Ovary (tissue), 9 donors: ENCODE measurements around the gene ELAVL1. TPM values are rescaled to one million over a fixed set of nuclear protein-coding genes. Genes with fewer than 3 reads are reported as not detected.
"Not testable (repeated sequence)": the region's sequence is repeated elsewhere in the genome, so short reads cannot be mapped to it uniquely, and the experiment has no call there.

Source experiments
- DNase-seq, 5 donors: peaks; one replicate each; pipeline ENCODE4 v3.0.0-alpha.2; 2019 to 2020
- H3K27ac ChIP-seq, 2 donors: fragments of 200-600 bp; one replicate each; pipeline versions ENCODE4 v1.5.1 to v1.8.0; 2019 to 2022
- H3K27me3 ChIP-seq: fragments of 200-600 bp; one replicate; pipeline ENCODE4 v1.8.0; 2022
- H3K36me3 ChIP-seq: fragments of 200-600 bp; sonication (generic); one replicate; pipeline ENCODE4 v1.5.1; 2019
- H3K4me1 ChIP-seq: one replicate; pipeline ENCODE4 v1.8.1; 2013; ENCODE audit warnings: mild to moderate bottlenecking, moderate library complexity; ENCODE audit not compliant: insufficient read depth
- H3K4me3 ChIP-seq: fragments of 200-600 bp; sonication (generic); one replicate; pipeline ENCODE4 v1.5.1; 2017
- H3K9me3 ChIP-seq, 2 donors: fragments of 200-600 bp in 1 of 2; sonication (generic) in 1 of 2; one replicate each; pipeline versions ENCODE4 v1.5.1 to v1.8.1; 2013 to 2019; ENCODE audit warnings: mild to moderate bottlenecking in 1 of 2, moderate library complexity in 1 of 2
- CTCF ChIP-seq, 3 donors: fragments of 450-650 bp in 2 of 3; fragments of 200-600 bp in 1 of 3; IDR thresholded peaks; one replicate each; pipeline versions ENCODE4 v1.5.1 to v1.8.0; 2016 to 2022; ENCODE audit warnings: antibody characterized with exemption in 3 of 3, mild to moderate bottlenecking in 1 of 3
- EP300 ChIP-seq: sonication (generic); formaldehyde crosslinking; IDR thresholded peaks from one replicate; pipeline ENCODE4 v1.6.1; 2017; ENCODE audit warnings: antibody characterized with exemption
- POLR2A ChIP-seq: fragments of 450-650 bp; IDR thresholded peaks from one replicate; pipeline ENCODE4 v1.6.1; 2017; ENCODE audit warnings: antibody characterized with exemption, mild to moderate bottlenecking, moderate library complexity
- WGBS, 3 donors: extraction: QIAGEN DNeasy Blood & Tissue Kit in 1 of 3; methylation state at CpG; one replicate each; pipeline versions ENCODE4 v1.1.5 to v1.1.7; 2013 to 2017; 5-methylcytosine and 5-hydroxymethylcytosine counted together
- intact Hi-C, 4 donors: fragments of 100-400 bp; cut with DNase I; formaldehyde crosslinking; loops; one replicate each; pipeline versions ENCODE4 v1.11.0 to v1.15.1; 2022 to 2023
- polyA plus RNA-seq, 2 donors: library from polyadenylated mRNA; stranded (reverse); fragments of 200-250 nt in 1 of 2; fragments of 350-450 nt in 1 of 2; fragmentation: Illumina TruSeq in 1 of 2; extraction: RNeasy Lipid Tissue Mini Kit (QIAGEN cat#74804) in 1 of 2; gene quantifications; one replicate each; pipeline ENCODE4 v1.2.3, GENCODE V29; 2013 to 2014
- total RNA-seq, 7 donors: library from RNA; depleted of rRNA in 2 of 7; stranded (reverse); fragments of >200 nt in 2 of 7; fragmentation: NEBNext Ultra II Directional in 3 of 7; extraction: Animal tissue kit (Norgen Biotek cat#: 25700) in 3 of 7; gene quantifications; one replicate each; pipeline versions ENCODE4 v1.1.0 to v1.2.4, GENCODE V29; 2016 to 2023
- donor health status: DM: no; HTN: no; CAD: no; lungs with moderate emphysema.
- donor health status: DM: no; HTN: no; CAD: no.
- donor health status: Bipolar disorder and iron deficiency.
- donor health status: DM: yes; HTN: yes; CAD: no.
- donor health status: DM: no; HTN: no; CAD: no.
- donor health status: DM: yes; HTN: yes; CAD: no.

ELAVL1 gene
- total and polyA plus RNA-seq, 9 donors, result 13.8 to 78.4 (median 63.5) TPM

- intact Hi-C loops, result no loop called here
- H3K4me3 ChIP-seq, result no peak overlapping the region
- no peaks in the 10 kb centered on the region for H3K9me3 ChIP-seq
- 83 to 90% (median 86%) methylated on average over 36 of the region's 36 CpGs for WGBS, 3 donors
- no peaks in the 10 kb centered on the region for H3K27me3 ChIP-seq
- peak overlapping the region; percentile 11 to 35 for H3K27ac ChIP-seq
- TF ChIP-seq CTCF (IDR thresholded peaks at IDR 0.05), result no peak
- TF ChIP-seq POLR2A, result no peak
- no peak for TF ChIP-seq EP300
- H3K4me1 ChIP-seq, result peaks cover 23% of the 10 kb centered on the region
- no peaks in the 10 kb centered on the region for H3K36me3 ChIP-seq
- DNase-seq, result peak; percentile 14 to 45 (median 39)
Observed at GRCh38 chr19:7931221-7932061, 74.0 kb downstream of the ELAVL1 start.

GRCh38 chr19:7930765-7931164 lies 74.7 kb downstream of the ELAVL1 start:
- H3K9me3 ChIP-seq, result no peaks in the 10 kb centered on the region
- H3K4me3 ChIP-seq, result no peak overlapping the region
- 73 to 78% (median 76%) methylated on average over 7 of the region's 7 CpGs for WGBS, 3 donors
- peaks cover 24% of the 10 kb centered on the region for H3K4me1 ChIP-seq
- no peak for DNase-seq
- H3K36me3 ChIP-seq, result no peaks in the 10 kb centered on the region
- peak overlapping the region; percentile 11 to 35 for H3K27ac ChIP-seq
- TF ChIP-seq EP300, result no peak
- no peak for TF ChIP-seq POLR2A
- TF ChIP-seq CTCF (IDR thresholded peaks at IDR 0.05), result no peak
- no peaks in the 10 kb centered on the region for H3K27me3 ChIP-seq
- intact Hi-C loops, result no loop called here

DNA sequence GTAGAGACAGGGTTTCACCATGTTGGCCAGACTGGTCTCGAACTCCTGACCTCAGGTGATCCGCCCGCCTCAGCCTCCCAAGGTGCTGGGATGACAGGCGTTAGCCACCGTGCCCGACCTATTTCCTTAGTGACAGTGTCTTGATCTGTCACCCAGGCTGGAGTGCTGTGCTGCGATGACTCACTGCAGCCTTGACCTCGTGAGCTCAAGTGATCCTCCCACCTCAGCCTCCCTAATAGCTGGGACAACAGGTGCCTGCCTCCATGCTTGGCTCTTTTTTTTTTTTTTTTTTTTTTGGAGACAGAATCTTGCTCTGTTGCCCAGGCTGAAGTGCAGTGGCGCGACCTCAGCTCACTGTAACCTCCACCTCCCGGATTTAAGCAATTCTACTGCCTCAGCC lies 75.4 kb downstream of the ELAVL1 start:
- intact Hi-C loops, H3K9me3 ChIP-seq, H3K27me3 ChIP-seq, H3K36me3 ChIP-seq, H3K4me3 ChIP-seq: not testable (repeated sequence)
- peak in 2 of 5 donors; percentile 15 to 33 for DNase-seq
- 75 to 83% (median 77%) methylated on average over 11 of the region's 11 CpGs for WGBS, 3 donors
- Histone ChIP-seq H3K27ac (peak overlapping the region in 1 of 2 donors; percentile 82), H3K4me1 (peaks cover 26% of the 10 kb centered on the region)

DNA sequence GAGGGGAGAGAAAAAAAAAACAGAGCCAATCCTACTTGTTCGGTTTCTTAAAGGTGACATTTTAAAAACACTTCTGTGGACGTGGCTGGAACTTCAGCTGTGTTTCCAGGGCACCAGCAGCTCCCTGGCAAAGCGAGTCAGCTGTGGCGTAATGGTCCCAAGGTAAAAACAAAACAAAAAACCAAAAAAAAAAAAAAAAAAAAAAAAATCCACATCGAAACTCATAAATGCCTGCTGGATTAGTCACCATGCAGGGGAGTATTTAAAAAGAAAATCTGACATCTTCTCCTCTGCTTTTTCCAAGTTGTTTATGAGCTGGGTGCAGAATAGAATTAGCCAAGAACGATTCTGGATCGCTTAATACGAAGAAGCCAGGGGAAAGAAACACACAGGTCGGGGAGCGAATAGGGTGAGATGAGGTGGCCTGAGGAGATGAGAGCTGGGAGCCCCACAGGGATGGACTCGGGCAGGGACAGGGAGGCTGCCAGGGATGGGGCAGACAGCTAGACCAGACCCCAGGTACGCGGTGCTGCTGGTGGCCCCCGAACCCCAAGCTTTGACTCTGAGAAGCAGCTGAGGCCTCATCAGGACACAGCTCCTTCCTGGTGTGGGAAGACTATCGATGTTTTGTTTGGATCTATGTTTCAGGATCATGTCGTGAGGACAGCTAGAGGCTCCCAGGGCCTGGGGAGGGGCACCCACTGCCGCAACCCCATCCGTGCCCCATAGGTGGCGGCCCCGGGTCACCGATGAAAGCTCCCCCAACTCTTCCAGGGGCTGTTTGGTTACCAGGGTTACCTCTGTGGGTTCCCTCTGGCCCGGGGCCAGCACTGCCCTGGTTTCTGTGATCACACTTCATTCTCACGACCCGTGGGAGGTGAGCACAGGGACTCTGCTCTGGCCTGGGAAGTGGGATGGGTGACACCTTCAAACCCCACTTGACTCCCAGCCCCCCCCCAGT lies 76.4 kb downstream of the ELAVL1 start:
- TF ChIP-seq POLR2A (no peak), EP300 (no peak), CTCF (IDR thresholded peaks at IDR 0.05) (peak in 2 of 3 donors; percentile 34 to 36)
- H3K36me3 ChIP-seq, result no peaks in the 10 kb centered on the region
- H3K4me1 ChIP-seq, result peaks cover 31% of the 10 kb centered on the region
- H3K27me3 ChIP-seq, result no peaks in the 10 kb centered on the region
- intact Hi-C loops, result no loop called here
- 5 to 11% (median 8%) methylated on average over 24 of the region's 24 CpGs for WGBS, 3 donors
- peak overlapping the region; percentile 13 for H3K4me3 ChIP-seq
- peak; percentile 74 to 88 (median 83) for DNase-seq
- H3K9me3 ChIP-seq, result no peaks in the 10 kb centered on the region
- H3K27ac ChIP-seq, result peak overlapping the region; percentile 82 to 88
